Measurements from ENCODE around the gene COL25A1.

COL25A1 gene

DNA sequence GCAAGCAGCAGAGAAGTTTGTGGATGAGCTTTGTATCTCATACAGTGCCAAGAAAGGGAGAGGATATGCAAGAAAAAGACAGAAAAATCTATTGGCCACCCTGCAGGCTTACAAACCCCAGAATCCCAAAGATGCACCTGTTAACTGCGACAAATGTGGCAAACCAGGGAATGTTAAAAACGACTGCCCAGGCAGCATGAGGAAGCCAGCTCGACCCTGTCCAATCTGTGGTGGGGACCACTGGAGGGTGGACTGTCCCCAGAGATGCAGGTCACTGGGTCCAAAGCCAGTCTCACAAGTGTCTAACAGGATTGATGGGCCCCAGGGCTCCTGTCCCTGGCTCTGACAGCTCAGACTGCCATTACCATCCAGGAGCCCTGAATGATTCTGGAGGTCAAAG lies 12.9 kb upstream of the COL25A1 start:
- Histone ChIP-seq H3K4me1 (ENCODE audit: control insufficient read depth, insufficient read depth, low read length) (peaks cover 2% of the 10 kb centered on the region), H3K27me3 (ENCODE audit: control insufficient read depth, insufficient read depth, low read length) (no peaks in the 10 kb centered on the region), H3K4me3 (ENCODE audit: low read depth, low read length) (no peak overlapping the region), H3K9me3 (ENCODE audit: control insufficient read depth, insufficient read depth, low read length) (no peaks in the 10 kb centered on the region), H3K9ac (ENCODE audit: low read depth, low read length) (no peak overlapping the region), H3K36me3 (ENCODE audit: control insufficient read depth, insufficient read depth, low read length) (no peaks in the 10 kb centered on the region)

DNA sequence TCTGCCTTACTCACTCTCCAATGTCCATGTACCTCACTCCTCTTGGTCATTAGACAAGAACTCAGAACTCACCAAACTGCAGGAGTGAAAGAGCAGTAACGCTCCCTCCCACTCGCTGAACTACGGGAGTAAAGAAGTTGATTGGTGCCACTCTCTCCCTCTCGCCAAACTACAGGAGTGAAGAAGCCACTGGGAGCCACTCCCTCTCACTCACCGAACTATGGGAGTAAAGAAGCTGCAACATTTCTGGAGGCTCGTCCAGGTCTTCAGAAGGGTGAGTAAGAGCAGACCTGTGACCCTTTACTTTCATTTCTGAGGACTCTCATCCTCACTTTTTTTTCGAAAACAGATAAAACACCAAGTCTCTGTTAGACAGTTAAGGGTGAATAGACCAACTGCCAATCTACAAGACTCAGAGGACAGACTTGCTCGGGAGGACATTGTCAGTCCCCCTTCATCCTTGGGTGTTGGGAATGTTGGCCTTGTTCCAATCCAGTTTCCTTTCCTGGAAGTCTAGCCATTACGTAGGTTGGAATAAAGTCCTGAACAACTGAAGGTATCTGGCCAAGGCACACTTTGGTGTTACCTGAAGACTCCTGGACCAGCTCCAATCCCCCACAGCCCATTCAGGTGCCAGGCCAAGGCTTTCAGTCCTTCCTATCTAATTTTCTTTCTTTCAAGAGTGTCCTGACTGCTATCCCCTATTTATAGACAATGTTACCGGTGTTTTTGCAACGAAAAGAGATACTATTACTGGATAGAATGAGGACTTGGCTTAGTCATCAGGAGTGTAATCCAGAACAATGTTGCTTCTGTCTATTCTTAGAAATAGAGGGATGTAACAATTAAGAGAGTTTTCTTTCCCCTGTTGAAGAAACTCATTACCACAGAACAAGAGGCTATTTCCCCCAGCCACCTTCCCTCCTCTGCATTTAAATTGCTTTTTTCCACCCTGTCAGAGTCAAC lies 11.0 kb upstream of the COL25A1 start:
- Histone ChIP-seq H3K4me3 (ENCODE audit: low read depth, low read length) (no peak overlapping the region), H3K9me3 (ENCODE audit: control insufficient read depth, insufficient read depth, low read length) (no peaks in the 10 kb centered on the region), H3K27me3 (ENCODE audit: control insufficient read depth, insufficient read depth, low read length) (no peaks in the 10 kb centered on the region), H3K4me1 (ENCODE audit: control insufficient read depth, insufficient read depth, low read length) (peaks cover 9% of the 10 kb centered on the region), H3K9ac (ENCODE audit: low read depth, low read length) (no peak overlapping the region), H3K36me3 (ENCODE audit: control insufficient read depth, insufficient read depth, low read length) (no peaks in the 10 kb centered on the region)

DNA sequence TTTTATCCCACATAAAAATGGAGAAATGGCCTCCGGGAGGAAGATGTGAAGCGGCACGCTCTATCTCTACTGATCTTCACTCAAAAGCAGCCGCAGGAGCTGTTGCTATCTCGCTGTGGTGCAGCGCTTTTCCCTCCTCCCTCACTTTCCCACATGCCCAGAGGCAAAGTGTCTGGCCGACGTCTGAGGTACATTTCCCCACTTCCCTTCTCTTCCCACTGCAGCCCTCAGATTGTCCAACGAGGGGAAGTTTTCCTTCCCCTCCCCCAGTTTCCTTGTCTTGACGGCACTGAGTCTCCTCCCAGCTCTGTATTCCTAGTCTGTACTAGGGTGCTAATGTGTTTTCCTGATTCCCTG lies 660 bp upstream of the COL25A1 start:
- Histone ChIP-seq H3K4me1 (ENCODE audit: control insufficient read depth, insufficient read depth, low read length) (no peaks in the 10 kb centered on the region), H3K27me3 (ENCODE audit: control insufficient read depth, insufficient read depth, low read length) (peaks cover 41% of the 10 kb centered on the region), H3K4me3 (ENCODE audit: low read depth, low read length) (peak overlapping the region; percentile 76), H3K36me3 (ENCODE audit: control insufficient read depth, insufficient read depth, low read length) (no peaks in the 10 kb centered on the region), H3K9ac (ENCODE audit: low read depth, low read length) (peak overlapping the region; percentile 61), H3K9me3 (ENCODE audit: control insufficient read depth, insufficient read depth, low read length) (no peaks in the 10 kb centered on the region)

DNA sequence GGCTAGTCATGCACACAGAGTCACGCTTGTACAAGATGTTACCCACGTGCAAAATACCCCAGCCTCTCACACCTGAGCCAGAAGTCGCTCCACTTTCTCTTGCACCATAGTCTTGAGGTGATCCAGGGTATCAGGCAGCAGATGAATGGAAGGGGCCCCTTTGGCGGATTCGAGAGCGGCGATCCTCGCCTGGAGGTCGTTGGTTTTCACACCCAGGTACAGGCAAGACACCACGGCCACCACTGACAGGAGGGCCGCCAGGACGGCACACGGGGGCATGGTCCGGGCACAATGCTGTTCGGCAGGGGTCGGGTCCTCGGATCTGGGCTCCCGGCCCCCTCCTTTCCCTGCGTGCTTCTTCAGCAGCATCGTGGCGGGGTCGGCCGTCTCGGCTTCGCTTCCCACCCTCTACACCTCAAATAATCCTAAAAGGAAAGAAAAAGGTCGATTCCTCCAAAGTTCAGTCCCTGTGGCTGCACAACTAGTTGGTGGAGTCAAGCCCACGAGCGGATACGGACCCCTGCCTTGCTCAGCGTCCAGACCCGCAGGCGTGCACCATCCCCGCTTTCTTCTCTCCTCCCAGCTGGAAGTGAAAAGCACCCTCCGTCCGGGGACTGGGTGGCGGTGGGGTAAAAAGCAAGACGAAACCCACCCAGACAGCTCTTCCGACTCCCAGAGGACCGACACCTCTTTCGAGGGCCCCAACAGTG lies 652 bp downstream of the COL25A1 start:
- Histone ChIP-seq H3K27me3 (ENCODE audit: control insufficient read depth, insufficient read depth, low read length) (peaks cover 41% of the 10 kb centered on the region), H3K4me3 (ENCODE audit: low read depth, low read length) (peak overlapping the region; percentile 78), H3K9ac (ENCODE audit: low read depth, low read length) (peak overlapping the region; percentile 41), H3K9me3 (ENCODE audit: control insufficient read depth, insufficient read depth, low read length) (no peaks in the 10 kb centered on the region), H3K36me3 (ENCODE audit: control insufficient read depth, insufficient read depth, low read length) (no peaks in the 10 kb centered on the region), H3K4me1 (ENCODE audit: control insufficient read depth, insufficient read depth, low read length) (no peaks in the 10 kb centered on the region)

DNA sequence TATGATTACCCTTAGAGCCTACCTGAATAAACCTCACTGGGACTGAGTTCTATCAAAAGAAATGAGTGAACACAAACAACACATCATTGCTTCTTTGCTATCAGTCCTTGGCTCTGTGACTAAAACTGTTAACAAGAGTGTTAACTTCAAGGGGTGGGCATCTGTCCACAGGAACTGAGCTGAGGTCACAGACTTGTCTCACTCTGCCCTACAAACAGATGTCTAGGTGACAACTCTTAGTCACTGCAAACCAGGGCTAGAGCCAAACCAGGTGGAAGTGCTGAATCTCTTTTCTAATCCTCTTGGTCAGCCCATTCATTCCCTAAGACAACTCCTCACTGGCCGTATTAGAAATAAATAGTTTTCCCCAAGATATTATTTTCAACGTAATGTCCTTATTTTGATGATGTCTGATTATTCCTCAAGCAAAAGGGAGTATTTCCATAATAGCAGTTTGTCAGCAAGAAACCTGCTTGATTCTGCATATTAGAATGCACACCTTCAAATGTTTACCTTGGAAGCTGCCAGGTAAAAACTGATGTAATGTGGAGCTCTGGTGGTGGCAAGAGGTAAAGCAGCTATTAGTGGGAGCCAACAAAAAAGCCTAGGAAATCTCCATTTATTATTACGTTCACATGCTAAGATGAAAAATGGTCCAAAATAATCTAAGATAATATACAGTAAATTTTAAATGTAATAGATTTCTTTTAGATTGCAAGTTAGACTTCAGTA lies 4.0 kb downstream of the COL25A1 start:
- Histone ChIP-seq H3K27me3 (ENCODE audit: control insufficient read depth, insufficient read depth, low read length) (peaks cover 25% of the 10 kb centered on the region), H3K9me3 (ENCODE audit: control insufficient read depth, insufficient read depth, low read length) (no peaks in the 10 kb centered on the region), H3K4me1 (ENCODE audit: control insufficient read depth, insufficient read depth, low read length) (no peaks in the 10 kb centered on the region), H3K4me3 (ENCODE audit: low read depth, low read length) (no peak overlapping the region), H3K36me3 (ENCODE audit: control insufficient read depth, insufficient read depth, low read length) (no peaks in the 10 kb centered on the region), H3K9ac (ENCODE audit: low read depth, low read length) (no peak overlapping the region)

DNA sequence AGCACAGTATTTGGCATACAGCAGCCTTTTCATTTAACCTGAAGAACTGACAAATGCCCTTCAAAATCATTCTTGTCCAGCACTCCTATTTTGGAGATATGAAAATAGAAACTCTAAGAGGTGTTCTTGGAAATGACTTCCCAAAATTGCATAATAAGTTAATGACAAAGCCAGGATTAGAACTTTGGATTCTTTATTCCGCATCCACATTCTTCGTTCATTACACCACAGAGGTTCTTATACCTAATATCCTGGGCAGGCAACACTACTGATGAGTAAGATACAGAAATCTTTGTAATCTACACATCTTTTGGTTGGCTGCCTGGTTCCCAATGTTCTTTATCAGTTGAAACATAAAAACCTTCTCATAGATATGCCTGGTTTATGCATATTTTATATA lies 5.9 kb downstream of the COL25A1 start:
- no peaks in the 10 kb centered on the region for H3K4me1 ChIP-seq (ENCODE audit: control insufficient read depth, insufficient read depth, low read length)
- H3K4me3 ChIP-seq (ENCODE audit: low read depth, low read length) = no peak overlapping the region
- H3K27me3 ChIP-seq (ENCODE audit: control insufficient read depth, insufficient read depth, low read length) = peaks cover 15% of the 10 kb centered on the region
- no peaks in the 10 kb centered on the region for H3K9me3 ChIP-seq (ENCODE audit: control insufficient read depth, insufficient read depth, low read length)
- H3K36me3 ChIP-seq (ENCODE audit: control insufficient read depth, insufficient read depth, low read length) = no peaks in the 10 kb centered on the region
- H3K9ac ChIP-seq (ENCODE audit: low read depth, low read length) = no peak overlapping the region

DNA sequence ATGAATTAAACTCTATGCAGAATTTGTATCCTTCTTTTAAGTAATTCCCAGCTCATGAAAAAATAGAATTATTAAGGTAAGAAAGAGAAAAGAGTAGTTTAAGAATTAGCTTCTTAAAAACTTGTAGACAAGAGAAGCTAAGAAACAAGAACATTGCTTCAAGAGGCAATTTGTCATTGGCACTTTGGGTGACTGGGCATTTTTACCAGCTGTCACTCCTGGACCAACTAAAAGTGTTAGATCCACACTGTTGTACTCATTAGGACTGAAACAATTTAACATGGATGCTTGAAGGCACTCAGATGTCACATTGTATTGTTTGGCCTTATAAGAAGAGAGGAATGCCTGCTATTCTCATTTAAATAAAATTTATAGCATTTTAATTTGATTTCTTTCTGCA lies 7.4 kb downstream of the COL25A1 start:
- Histone ChIP-seq H3K4me1 (ENCODE audit: control insufficient read depth, insufficient read depth, low read length) (no peaks in the 10 kb centered on the region), H3K27me3 (ENCODE audit: control insufficient read depth, insufficient read depth, low read length) (peaks cover under 1% of the 10 kb centered on the region), H3K4me3 (ENCODE audit: low read depth, low read length) (no peak overlapping the region), H3K36me3 (ENCODE audit: control insufficient read depth, insufficient read depth, low read length) (no peaks in the 10 kb centered on the region), H3K9me3 (ENCODE audit: control insufficient read depth, insufficient read depth, low read length) (no peaks in the 10 kb centered on the region), H3K9ac (ENCODE audit: low read depth, low read length) (no peak overlapping the region)

DNA sequence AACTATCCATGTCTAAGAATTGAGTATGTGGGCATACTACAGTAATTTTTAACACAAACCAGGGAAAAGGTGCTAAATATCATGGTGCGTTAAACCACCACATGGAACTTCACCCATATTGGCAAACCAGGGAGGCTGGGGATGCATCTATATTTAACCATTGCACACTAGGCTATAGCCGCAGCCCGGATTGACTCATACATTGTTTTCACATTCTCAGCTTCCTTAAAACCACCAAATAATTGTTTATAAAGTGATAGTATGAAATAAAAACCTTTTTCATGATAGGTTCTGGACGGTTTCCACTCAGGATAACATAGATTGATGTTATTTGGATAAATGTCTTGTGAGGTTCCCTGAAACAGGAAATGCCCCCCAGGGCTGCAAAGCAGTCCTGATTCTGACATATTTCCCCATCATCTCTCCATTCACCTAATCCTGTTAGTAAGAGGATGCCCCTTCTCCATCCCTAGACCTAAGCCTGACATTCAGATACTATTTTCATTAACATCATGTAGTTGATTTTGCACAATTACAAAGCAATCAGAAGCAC lies 7.9 kb downstream of the COL25A1 start:
- Histone ChIP-seq H3K27me3 (ENCODE audit: control insufficient read depth, insufficient read depth, low read length) (no peaks in the 10 kb centered on the region), H3K4me1 (ENCODE audit: control insufficient read depth, insufficient read depth, low read length) (no peaks in the 10 kb centered on the region), H3K36me3 (ENCODE audit: control insufficient read depth, insufficient read depth, low read length) (no peaks in the 10 kb centered on the region), H3K9ac (ENCODE audit: low read depth, low read length) (no peak overlapping the region), H3K9me3 (ENCODE audit: control insufficient read depth, insufficient read depth, low read length) (no peaks in the 10 kb centered on the region), H3K4me3 (ENCODE audit: low read depth, low read length) (no peak overlapping the region)

DNA sequence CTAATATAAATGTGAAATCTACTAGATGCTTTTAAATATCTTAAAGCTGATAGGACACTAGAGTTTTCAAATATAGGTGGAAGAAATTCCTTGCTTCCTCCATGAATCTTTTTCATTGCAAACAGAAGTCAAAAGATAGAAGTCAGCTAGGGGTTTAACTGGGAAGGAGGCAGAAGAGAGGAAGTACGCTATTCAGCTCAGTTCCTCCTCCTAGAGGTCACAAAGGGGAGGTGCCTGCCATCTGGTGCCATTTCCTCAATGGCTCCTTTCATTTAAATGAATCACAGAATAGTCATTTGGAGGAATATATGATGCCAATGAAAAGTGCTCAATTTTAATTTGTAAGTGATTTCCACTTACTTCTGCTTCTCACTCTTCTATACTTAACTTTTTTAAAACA lies 8.5 kb downstream of the COL25A1 start:
- Histone ChIP-seq H3K9ac (ENCODE audit: low read depth, low read length) (no peak overlapping the region), H3K9me3 (ENCODE audit: control insufficient read depth, insufficient read depth, low read length) (no peaks in the 10 kb centered on the region), H3K4me3 (ENCODE audit: low read depth, low read length) (no peak overlapping the region), H3K27me3 (ENCODE audit: control insufficient read depth, insufficient read depth, low read length) (no peaks in the 10 kb centered on the region), H3K36me3 (ENCODE audit: control insufficient read depth, insufficient read depth, low read length) (no peaks in the 10 kb centered on the region), H3K4me1 (ENCODE audit: control insufficient read depth, insufficient read depth, low read length) (no peaks in the 10 kb centered on the region)

DNA sequence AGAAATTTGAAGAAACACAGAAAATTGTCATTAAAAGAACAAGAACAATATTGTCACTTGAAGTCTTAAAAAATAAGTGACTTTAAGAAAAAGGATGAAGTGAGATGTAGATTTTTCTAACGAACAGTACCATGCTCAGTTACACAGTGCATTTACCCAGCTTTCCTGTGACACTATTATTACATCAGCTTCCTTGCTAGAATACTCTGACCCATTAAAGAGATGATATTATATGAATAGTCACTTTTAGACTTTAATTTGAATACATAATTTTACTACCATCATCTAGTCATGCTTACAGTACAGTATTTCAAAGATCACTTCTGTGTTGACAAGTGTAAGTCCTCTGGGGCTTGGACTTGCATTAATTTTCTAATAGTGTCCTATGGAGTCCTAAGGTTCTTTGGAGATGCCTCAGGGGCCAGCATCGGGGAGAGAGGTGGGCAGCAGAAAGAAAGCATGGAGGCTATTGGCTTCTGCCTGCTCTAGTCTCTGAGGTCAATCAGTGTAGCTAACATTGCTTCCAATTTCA lies 10.7 kb downstream of the COL25A1 start:
- H3K4me3 ChIP-seq (ENCODE audit: low read depth, low read length) = no peak overlapping the region
- H3K9ac ChIP-seq (ENCODE audit: low read depth, low read length) = no peak overlapping the region
- H3K27me3 ChIP-seq (ENCODE audit: control insufficient read depth, insufficient read depth, low read length) = no peaks in the 10 kb centered on the region
- no peaks in the 10 kb centered on the region for H3K36me3 ChIP-seq (ENCODE audit: control insufficient read depth, insufficient read depth, low read length)
- H3K9me3 ChIP-seq (ENCODE audit: control insufficient read depth, insufficient read depth, low read length) = no peaks in the 10 kb centered on the region
- H3K4me1 ChIP-seq (ENCODE audit: control insufficient read depth, insufficient read depth, low read length) = no peaks in the 10 kb centered on the region

DNA sequence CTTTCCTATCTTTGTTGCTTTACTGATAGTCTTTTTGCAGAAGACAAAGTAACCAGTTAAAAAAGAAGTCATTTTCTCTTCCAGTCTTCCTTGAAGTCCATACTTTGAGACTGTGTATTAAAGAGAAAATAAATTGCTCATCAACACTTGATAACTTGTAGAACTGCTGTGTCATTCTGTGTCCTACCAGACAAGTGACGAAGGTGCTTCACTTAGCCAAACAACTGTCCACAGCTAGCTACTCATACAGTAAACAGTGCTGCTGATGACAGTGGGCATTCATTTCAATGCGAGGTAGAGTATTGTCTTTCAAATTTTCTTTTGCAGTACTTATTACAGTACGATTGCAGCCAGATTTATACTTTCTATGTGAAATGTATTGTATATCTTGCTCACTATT lies 11.5 kb downstream of the COL25A1 start:
- Histone ChIP-seq H3K27me3 (ENCODE audit: control insufficient read depth, insufficient read depth, low read length) (no peaks in the 10 kb centered on the region), H3K4me3 (ENCODE audit: low read depth, low read length) (no peak overlapping the region), H3K9me3 (ENCODE audit: control insufficient read depth, insufficient read depth, low read length) (no peaks in the 10 kb centered on the region), H3K9ac (ENCODE audit: low read depth, low read length) (no peak overlapping the region), H3K4me1 (ENCODE audit: control insufficient read depth, insufficient read depth, low read length) (no peaks in the 10 kb centered on the region), H3K36me3 (ENCODE audit: control insufficient read depth, insufficient read depth, low read length) (no peaks in the 10 kb centered on the region)

All from iPS-15b (cell line).